K562 (cell line): ENCODE results near the gene MEF2D.

Source experiments
- ARHGAP35 ChIP-seq: fragments of 450-650 bp; IDR thresholded peaks from 2 replicates; pipeline ENCODE4 v1.6.1; 2018; ENCODE audit not compliant: partially characterized antibody
- CBX1 ChIP-seq: sonication (generic); IDR thresholded peaks from 2 replicates; pipeline ENCODE4 v1.6.1; 2016; ENCODE audit warnings: antibody characterized with exemption, low read depth, mild to moderate bottlenecking
- NFIC ChIP-seq: fragments of 450-650 bp; IDR thresholded peaks from 2 replicates; pipeline ENCODE4 v1.6.1; 2017; ENCODE audit warnings: mild to moderate bottlenecking, inconsistent platforms
- RBBP5 ChIP-seq: fragments of 200-600 bp; sonication (generic); IDR thresholded peaks from 2 replicates; pipeline ENCODE4 v1.6.1; 2012; ENCODE audit warnings: borderline replicate concordance, mild to moderate bottlenecking, low read length, control low read depth, inconsistent platforms; ENCODE audit not compliant: insufficient read depth, poor library complexity, severe bottlenecking
- YY1 ChIP-seq, 3 experiments: IDR thresholded peaks; 2 replicates each; pipeline ENCODE4 v1.6.1; 2011; ENCODE audit warnings: low read length in 2 of 3, mild to moderate bottlenecking in 2 of 3, moderate library complexity in 2 of 3, borderline replicate concordance in 1 of 3, control low read depth in 1 of 3, low read depth in 1 of 3; ENCODE audit not compliant: insufficient read depth in 3 of 3, insufficient replicate concordance in 2 of 3, control insufficient read depth in 1 of 3, insufficient read length in 1 of 3; ENCODE audit errors: extremely low read depth in 1 of 3
- ZNF23 ChIP-seq: fragments of 250-450 bp; sonication (Bioruptor Pico); IDR thresholded peaks from 2 replicates; pipeline ENCODE4 v1.4.0; 2020; ENCODE audit warnings: mild to moderate bottlenecking
- ZNF444 ChIP-seq: fragments of 250-450 bp; sonication (Bioruptor Pico); IDR thresholded peaks from 2 replicates; pipeline ENCODE4 v1.4.0; 2020; ENCODE audit warnings: mild to moderate bottlenecking, moderate library complexity
- TF ChIP-seq, protein P1 (sequence below), 2 experiments: fragments of 450-650 bp; formaldehyde crosslinking in 1 of 2; IDR thresholded peaks; 2 replicates each; pipeline versions ENCODE4 v1.4.0 to v1.6.1; 2014 to 2020; ENCODE audit warnings: mild to moderate bottlenecking in 2 of 2, borderline replicate concordance in 1 of 2, low read depth in 1 of 2
- TF ChIP-seq, protein P2 (sequence below): fragments of 450-650 bp; formaldehyde crosslinking; conservative IDR thresholded peaks from 2 replicates; pipeline ENCODE4 v1.4.0; 2022; ENCODE audit warnings: mild to moderate bottlenecking, missing genetic modification characterization

DNA sequence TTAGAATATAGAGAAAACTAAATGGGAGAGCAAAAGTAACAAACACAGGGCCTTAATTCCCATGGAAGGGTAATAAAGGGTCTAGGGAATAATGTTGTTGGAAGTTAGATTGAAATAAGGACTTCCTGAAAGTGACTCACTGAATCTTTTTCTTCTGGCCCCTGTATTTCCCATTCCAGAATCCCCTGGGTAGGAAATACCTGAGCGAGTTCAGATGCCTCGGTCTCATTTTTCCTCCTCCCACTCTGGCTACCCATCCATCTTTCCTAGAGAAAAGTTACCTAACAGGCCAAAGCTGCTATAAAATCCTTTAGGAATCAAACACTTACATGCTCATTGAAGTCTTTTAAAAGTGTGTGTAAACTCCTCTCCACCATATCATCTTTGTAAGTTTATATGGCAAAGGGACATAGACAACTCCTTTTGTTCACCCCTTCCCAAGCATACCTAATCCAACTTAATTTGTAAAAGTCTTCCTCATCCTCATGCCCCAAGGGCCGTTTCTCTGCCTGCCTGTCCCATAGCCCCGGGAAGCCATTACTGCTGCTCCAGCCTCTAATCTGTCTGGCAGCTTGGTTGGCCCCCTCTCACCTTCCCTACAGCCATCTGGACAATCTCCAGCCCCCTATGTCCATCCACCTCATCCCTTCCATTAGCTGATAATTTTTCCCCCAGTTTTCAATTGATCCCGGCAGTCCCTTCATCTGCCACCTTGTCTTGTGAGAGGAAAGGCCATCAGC, 3.3 kb upstream of the MEF2D start:
- TF ChIP-seq ZNF444 (CRISPR knock-in tag) (no peak), NFIC (no peak), ZNF23 (CRISPR knock-in tag) (no peak), YY1 (IDR thresholded peaks at IDR 0.05; ENCODE audit: borderline replicate concordance in 1 of 3, control insufficient read depth in 1 of 3, extremely low read depth in 1 of 3, insufficient read depth in 3 of 3, insufficient read length in 1 of 3, insufficient replicate concordance in 2 of 3, low read depth in 1 of 3, low read length in 2 of 3) (peak in 1 of 3 experiments; percentile 26), RBBP5 (no peak), ARHGAP35 (no peak), CBX1 (no peak)
- TF ChIP-seq, protein P1, sequence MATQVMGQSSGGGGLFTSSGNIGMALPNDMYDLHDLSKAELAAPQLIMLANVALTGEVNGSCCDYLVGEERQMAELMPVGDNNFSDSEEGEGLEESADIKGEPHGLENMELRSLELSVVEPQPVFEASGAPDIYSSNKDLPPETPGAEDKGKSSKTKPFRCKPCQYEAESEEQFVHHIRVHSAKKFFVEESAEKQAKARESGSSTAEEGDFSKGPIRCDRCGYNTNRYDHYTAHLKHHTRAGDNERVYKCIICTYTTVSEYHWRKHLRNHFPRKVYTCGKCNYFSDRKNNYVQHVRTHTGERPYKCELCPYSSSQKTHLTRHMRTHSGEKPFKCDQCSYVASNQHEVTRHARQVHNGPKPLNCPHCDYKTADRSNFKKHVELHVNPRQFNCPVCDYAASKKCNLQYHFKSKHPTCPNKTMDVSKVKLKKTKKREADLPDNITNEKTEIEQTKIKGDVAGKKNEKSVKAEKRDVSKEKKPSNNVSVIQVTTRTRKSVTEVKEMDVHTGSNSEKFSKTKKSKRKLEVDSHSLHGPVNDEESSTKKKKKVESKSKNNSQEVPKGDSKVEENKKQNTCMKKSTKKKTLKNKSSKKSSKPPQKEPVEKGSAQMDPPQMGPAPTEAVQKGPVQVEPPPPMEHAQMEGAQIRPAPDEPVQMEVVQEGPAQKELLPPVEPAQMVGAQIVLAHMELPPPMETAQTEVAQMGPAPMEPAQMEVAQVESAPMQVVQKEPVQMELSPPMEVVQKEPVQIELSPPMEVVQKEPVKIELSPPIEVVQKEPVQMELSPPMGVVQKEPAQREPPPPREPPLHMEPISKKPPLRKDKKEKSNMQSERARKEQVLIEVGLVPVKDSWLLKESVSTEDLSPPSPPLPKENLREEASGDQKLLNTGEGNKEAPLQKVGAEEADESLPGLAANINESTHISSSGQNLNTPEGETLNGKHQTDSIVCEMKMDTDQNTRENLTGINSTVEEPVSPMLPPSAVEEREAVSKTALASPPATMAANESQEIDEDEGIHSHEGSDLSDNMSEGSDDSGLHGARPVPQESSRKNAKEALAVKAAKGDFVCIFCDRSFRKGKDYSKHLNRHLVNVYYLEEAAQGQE (IDR thresholded peaks at IDR 0.05; ENCODE audit: borderline replicate concordance) = no peak
- TF ChIP-seq, protein P1 (CRISPR knock-in tag; IDR thresholded peaks at IDR 0.05; ENCODE audit: low read depth) = no peak
- TF ChIP-seq, protein P2, sequence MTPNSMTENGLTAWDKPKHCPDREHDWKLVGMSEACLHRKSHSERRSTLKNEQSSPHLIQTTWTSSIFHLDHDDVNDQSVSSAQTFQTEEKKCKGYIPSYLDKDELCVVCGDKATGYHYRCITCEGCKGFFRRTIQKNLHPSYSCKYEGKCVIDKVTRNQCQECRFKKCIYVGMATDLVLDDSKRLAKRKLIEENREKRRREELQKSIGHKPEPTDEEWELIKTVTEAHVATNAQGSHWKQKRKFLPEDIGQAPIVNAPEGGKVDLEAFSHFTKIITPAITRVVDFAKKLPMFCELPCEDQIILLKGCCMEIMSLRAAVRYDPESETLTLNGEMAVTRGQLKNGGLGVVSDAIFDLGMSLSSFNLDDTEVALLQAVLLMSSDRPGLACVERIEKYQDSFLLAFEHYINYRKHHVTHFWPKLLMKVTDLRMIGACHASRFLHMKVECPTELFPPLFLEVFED = no peak
